IMR-90 (cell line): ENCODE results near the gene POLR3A. TPM values are rescaled to one million over a fixed set of nuclear protein-coding genes. Genes with fewer than 3 reads are reported as not detected.

Experiments
- ATAC-seq: fragments of 200-7000 bp; cut with Tn5 transposase; 2 replicates; pipeline ENCODE4 v1.9.1; 2020; ENCODE audit warnings: low read depth, mild to moderate bottlenecking, moderate library complexity
- BruUV-seq: library from RNA; stranded (reverse); fragments of 400-500 nt; replicated peaks from 2 replicates; lab custom pipeline; 2021; lab: Mats Ljungman, UMichigan
- CTCF ChIA-PET: fragments of 300-600 bp; formaldehyde crosslinking; extraction: SDS; loops from one replicate; lab custom pipeline; 2021; ENCODE audit warnings: antibody characterized with exemption; lab: Yijun Ruan, JAX
- POLR2A ChIA-PET: fragments of 300-600 bp; sonication (Branson Sonifier 250); formaldehyde crosslinking; loops from one replicate; lab custom pipeline; 2022; ENCODE audit warnings: antibody characterized with exemption; ENCODE audit not compliant: unreplicated experiment; lab: Charles Lee
- DNase-seq: peaks from one replicate; pipeline ENCODE4 v3.0.0; 2013
- H2AFZ ChIP-seq: replicated peaks from 2 replicates; pipeline ENCODE3; 2013; ENCODE audit warnings: low read length, mild to moderate bottlenecking; ENCODE audit not compliant: poor library complexity
- H2AK5ac ChIP-seq: 2 replicates; pipeline ENCODE4 v1.6.1; 2013; ENCODE audit warnings: low read depth, low read length, inconsistent platforms
- H2AK9ac ChIP-seq: replicated peaks from 2 replicates; pipeline ENCODE3; 2013; ENCODE audit warnings: mild to moderate bottlenecking, low read depth, low read length, moderate library complexity; ENCODE audit not compliant: poor library complexity
- H2BK120ac ChIP-seq: 2 replicates; pipeline ENCODE4 v1.6.1; 2013; ENCODE audit warnings: low read depth, low read length, inconsistent platforms
- H2BK15ac ChIP-seq: 3 replicates; pipeline ENCODE4 v1.6.1; 2013; ENCODE audit warnings: low read depth, low read length, inconsistent platforms
- H2BK20ac ChIP-seq: 2 replicates; pipeline ENCODE4 v1.6.1; 2013; ENCODE audit warnings: low read depth, mild to moderate bottlenecking, inconsistent platforms, low read length, moderate library complexity
- H2BK5ac ChIP-seq: 2 replicates; pipeline ENCODE4 v1.6.1; 2013; ENCODE audit warnings: mild to moderate bottlenecking, low read depth, low read length, inconsistent platforms; ENCODE audit not compliant: poor library complexity, severe bottlenecking
- H3K14ac ChIP-seq: replicated peaks from 2 replicates; pipeline ENCODE4 v1.6.1; 2013; ENCODE audit warnings: low read depth, low read length, inconsistent platforms
- H3K18ac ChIP-seq: 2 replicates; pipeline ENCODE4 v1.6.1; 2013; ENCODE audit warnings: low read depth, low read length, control low read depth
- H3K23ac ChIP-seq: 2 replicates; pipeline ENCODE4 v1.6.1; 2013; ENCODE audit warnings: low read depth, low read length, inconsistent platforms
- H3K27ac ChIP-seq: 2 replicates; pipeline ENCODE4 v1.5.1; 2013; ENCODE audit warnings: mild to moderate bottlenecking, control low read depth, low read length; ENCODE audit not compliant: insufficient read depth
- H3K27me3 ChIP-seq: 2 replicates; pipeline ENCODE4 v1.6.1; 2013; ENCODE audit warnings: low read length; ENCODE audit not compliant: control insufficient read depth, insufficient read depth
- H3K36me3 ChIP-seq: 2 replicates; pipeline ENCODE4 v1.6.1; 2013; ENCODE audit warnings: low read length, mixed read lengths; ENCODE audit not compliant: control insufficient read depth, insufficient read depth
- H3K4ac ChIP-seq: 2 replicates; pipeline ENCODE4 v1.6.1; 2013; ENCODE audit warnings: low read depth, low read length, inconsistent platforms
- H3K4me1 ChIP-seq: 2 replicates; pipeline ENCODE4 v1.6.1; 2013; ENCODE audit warnings: low read length, mixed read lengths; ENCODE audit not compliant: control insufficient read depth, insufficient read depth
- H3K4me2 ChIP-seq: 2 replicates; pipeline ENCODE4 v1.6.1; 2013; ENCODE audit warnings: low read depth, mild to moderate bottlenecking, control low read depth, low read length, moderate library complexity
- H3K4me3 ChIP-seq: 2 replicates; pipeline ENCODE4 v1.5.1; 2013; ENCODE audit warnings: low read depth, mild to moderate bottlenecking, control low read depth, low read length, moderate library complexity; ENCODE audit not compliant: insufficient read depth
- H3K56ac ChIP-seq: 2 replicates; pipeline ENCODE4 v1.6.1; 2013; ENCODE audit warnings: low read length, inconsistent platforms; ENCODE audit not compliant: insufficient read depth; ENCODE audit errors: extremely low read depth
- H3K79me1 ChIP-seq, 2 experiments: 2 replicates each; pipeline ENCODE4 v1.6.1; 2013; ENCODE audit warnings: low read length in 2 of 2, inconsistent platforms in 1 of 2, low read depth in 1 of 2
- H3K9ac ChIP-seq: 2 replicates; pipeline ENCODE4 v1.6.1; 2013; ENCODE audit warnings: low read depth, low read length, control low read depth
- H3K9me1 ChIP-seq: 2 replicates; pipeline ENCODE4 v1.6.1; 2013; ENCODE audit warnings: low read length, inconsistent platforms; ENCODE audit not compliant: insufficient read depth
- H3K9me3 ChIP-seq: 2 replicates; pipeline ENCODE4 v1.6.1; 2013; ENCODE audit warnings: low read length; ENCODE audit not compliant: control insufficient read depth, insufficient read depth
- H4K20me1 ChIP-seq: 2 replicates; pipeline ENCODE4 v1.6.1; 2013; ENCODE audit warnings: low read length, inconsistent platforms; ENCODE audit not compliant: insufficient read depth
- H4K5ac ChIP-seq: 2 replicates; pipeline ENCODE4 v1.6.1; 2013; ENCODE audit warnings: mild to moderate bottlenecking, low read depth, low read length, control low read depth
- H4K8ac ChIP-seq, 2 experiments: 2 replicates each; pipeline ENCODE4 v1.6.1; 2013; ENCODE audit warnings: low read depth in 2 of 2, low read length in 2 of 2, control low read depth in 1 of 2, inconsistent platforms in 1 of 2
- H4K91ac ChIP-seq: 2 replicates; pipeline ENCODE4 v1.6.1; 2013; ENCODE audit warnings: low read depth, low read length, inconsistent platforms; ENCODE audit not compliant: insufficient read depth
- CEBPB ChIP-seq: IDR thresholded peaks from 2 replicates; pipeline ENCODE4 v1.6.1; 2012; ENCODE audit warnings: low read depth, low read length, improper control_type of control experiment
- MAFK ChIP-seq: IDR thresholded peaks from 2 replicates; pipeline ENCODE4 v1.6.1; 2012; ENCODE audit warnings: low read depth, low read length, improper control_type of control experiment
- NFE2L2 ChIP-seq: fragments of 150-350 bp; IDR thresholded peaks from 2 replicates; pipeline ENCODE4 v1.6.1; 2016; ENCODE audit warnings: low read depth, mild to moderate bottlenecking, low read length
- WGBS, 2 experiments: methylation state at CpG; one replicate each; pipeline versions ENCODE4 v1.1.5 to v1.1.7; 2013; ENCODE audit warnings: missing lambda C conversion rate in 2 of 2; ENCODE audit not compliant: insufficient read length in 1 of 2; ENCODE audit errors: extremely low coverage in 2 of 2; 5-methylcytosine and 5-hydroxymethylcytosine counted together
- dilution Hi-C: fragments of 300-500 bp; cut with HindIII; formaldehyde crosslinking; loops from one replicate; pipeline ENCODE4 v1.14.3; 2018; ENCODE audit warnings: low sequenced_read_pairs; ENCODE audit not compliant: unreplicated experiment
- in situ Hi-C: fragments of 300-500 bp; cut with MboI; formaldehyde crosslinking; loops from 3 replicates; pipeline ENCODE4 v1.14.3; 2019; ENCODE audit warnings: low sequenced_read_pairs, inconsistent platforms, mixed read lengths
- intact Hi-C: fragments of 100-400 bp; cut with micrococcal nuclease; formaldehyde crosslinking; loops from 2 replicates; pipeline ENCODE4 v1.10.0; 2022
- polyA plus RNA-seq, 3 experiments: library from polyadenylated mRNA; depleted of rRNA; stranded (reverse); fragments of >200 nt; gene quantifications; 2 replicates each; pipeline ENCODE4 v1.2.3, GENCODE V29; 2012; ENCODE audit warnings: low replicate concordance in 1 of 3
- total RNA-seq: library from RNA; depleted of rRNA; stranded (reverse); fragments of >200 nt; gene quantifications from 2 replicates; pipeline ENCODE4 v1.2.3, GENCODE V29; 2012

POLR3A gene
- total and polyA plus RNA-seq, 2 of the 4 experiments (the other 2 are of a cell fraction): 11.9 to 24.4 TPM

GRCh38 chr10:78038105-78038504 lies 8.8 kb upstream of the POLR3A start:
- dilution Hi-C loops: no loop called here
- Histone ChIP-seq H2AK9ac (no peak overlapping the region), H3K4me2 (no peak overlapping the region), H2BK15ac (no peak overlapping the region), H3K9me1 (peaks cover 23% of the 10 kb centered on the region), H3K14ac (no peak overlapping the region), H2BK120ac (no peak overlapping the region), H3K9me3 (no peaks in the 10 kb centered on the region), H4K91ac (no peak overlapping the region), H3K56ac (no peak overlapping the region), H3K27me3 (no peaks in the 10 kb centered on the region), H4K5ac (no peak overlapping the region), H4K20me1 (peaks cover 83% of the 10 kb centered on the region), H3K4me3 (no peak overlapping the region), H3K4me1 (peaks cover 2% of the 10 kb centered on the region; the same call in 1 of the 2 replicates), H3K79me1 (peaks cover 40 to 82% of the 10 kb centered on the region in 2 experiments), H3K27ac (no peak overlapping the region), H4K8ac (no peak overlapping the region), H2BK20ac (no peak overlapping the region), H3K18ac (no peak overlapping the region), H3K9ac (no peak overlapping the region), H2BK5ac (no peak overlapping the region), H3K23ac (no peak overlapping the region), H2AK5ac (no peak overlapping the region), H2AFZ (no peak overlapping the region), H3K4ac (no peak overlapping the region), H3K36me3 (peaks cover 63% of the 10 kb centered on the region)
- BruUV-seq: no TSS peak
- ChIA-PET POLR2A (interaction anchor here (0.6 kb wide), 1 partner anchor 48 kb away, joined by 3 read pairs; no protein-coding TSS in a partner anchor), CTCF (interaction anchor here (1.0 kb wide), 1 partner anchor 9 kb away, joined by 3 read pairs; no protein-coding TSS in a partner anchor)
- DNase-seq (peak; percentile 54), ATAC-seq (no peak)
- in situ Hi-C loops: no loop called here
- no CpG with 5 or more reads among the region's 2 CpGs for WGBS, 2 experiments
- no peak for TF ChIP-seq MAFK
- peak; percentile 51 for TF ChIP-seq CEBPB
- no peak for TF ChIP-seq NFE2L2
- intact Hi-C loops: no loop called here
